H1 (cell line): Measurements from ENCODE around the gene GRID1. TPM values are rescaled to one million over a fixed set of nuclear protein-coding genes. Genes with fewer than 3 reads are reported as not detected.
A peak's percentile ranks its signal among the peaks of the same experiment; 100 is the strongest.

Experiments
- CTCF ChIA-PET: fragments of 300-600 bp; sonication (Branson Sonifier 250); formaldehyde crosslinking; loops from one replicate; lab custom pipeline; 2021; ENCODE audit not compliant: partially characterized antibody; lab: Charles Lee
- POLR2A ChIA-PET: fragments of 300-600 bp; sonication (Branson Sonifier 250); formaldehyde crosslinking; loops from one replicate; lab custom pipeline; 2021; ENCODE audit warnings: inconsistent platforms; ENCODE audit not compliant: partially characterized antibody; lab: Charles Lee
- DNase-seq, 2 experiments: peaks; one replicate each; pipeline versions ENCODE4 v3.0.0 to v3.0.0-alpha.2; 2010 to 2022; ENCODE audit warnings: low spot score in 2 of 2, low read depth in 1 of 2, mixed read lengths in 1 of 2
- FAIRE-seq: peaks from 2 replicates; lab custom pipeline; 2011; peaks lifted over from hg19 to GRCh38; lab: Jason Lieb, UNC
- H2AFZ ChIP-seq: 2 replicates; pipeline ENCODE4 v1.8.1; 2012; ENCODE audit warnings: low read length, inconsistent platforms
- H2AK5ac ChIP-seq: 2 replicates; pipeline ENCODE4 v1.6.1; 2013; ENCODE audit warnings: low read depth, low read length
- H2BK120ac ChIP-seq: replicated peaks from 2 replicates; pipeline ENCODE3; 2013; ENCODE audit warnings: low read depth, low read length, inconsistent platforms
- H2BK12ac ChIP-seq: 2 replicates; pipeline ENCODE4 v1.6.1; 2013; ENCODE audit warnings: low read depth, low read length
- H2BK15ac ChIP-seq: 2 replicates; pipeline ENCODE4 v1.6.1; 2013; ENCODE audit warnings: low read length
- H2BK20ac ChIP-seq: 2 replicates; pipeline ENCODE4 v1.6.1; 2013; ENCODE audit warnings: low read length
- H2BK5ac ChIP-seq: 2 replicates; pipeline ENCODE4 v1.6.1; 2013; ENCODE audit warnings: low read depth, low read length
- H3K14ac ChIP-seq: 2 replicates; pipeline ENCODE4 v1.6.1; 2013; ENCODE audit warnings: inconsistent platforms; ENCODE audit not compliant: insufficient read length
- H3K18ac ChIP-seq: 2 replicates; pipeline ENCODE4 v1.6.1; 2013; ENCODE audit warnings: low read length; ENCODE audit errors: extremely low read depth
- H3K23ac ChIP-seq: 2 replicates; pipeline ENCODE4 v1.6.1; 2013; ENCODE audit warnings: inconsistent platforms; ENCODE audit not compliant: insufficient read length
- H3K23me2 ChIP-seq: 2 replicates; pipeline ENCODE4 v1.6.1; 2013; ENCODE audit warnings: low read depth, low read length
- H3K27ac ChIP-seq: 2 replicates; pipeline ENCODE4 v1.6.1; 2011; ENCODE audit warnings: low read depth, low read length, inconsistent platforms
- H3K27me3 ChIP-seq, 4 experiments: replicated peaks in 1 of 4; 1 replicate in 1 of 4; 2 replicates in 3 of 4; pipeline versions ENCODE4 v1.6.1 to v1.8.1; 2011 to 2013; ENCODE audit warnings: low read length in 3 of 4, mild to moderate bottlenecking in 3 of 4, inconsistent platforms in 2 of 4, mixed read lengths in 2 of 4, moderate library complexity in 1 of 4; ENCODE audit not compliant: control insufficient read depth in 3 of 4, insufficient read depth in 3 of 4; ENCODE audit errors: extremely low read depth in 1 of 4
- H3K36me3 ChIP-seq, 4 experiments: 2 replicates each; pipeline versions ENCODE4 v1.6.1 to v1.8.1; 2011 to 2013; ENCODE audit warnings: mild to moderate bottlenecking in 4 of 4, low read length in 3 of 4, moderate library complexity in 2 of 4, control low read depth in 1 of 4, inconsistent platforms in 1 of 4; ENCODE audit not compliant: insufficient read depth in 4 of 4, control insufficient read depth in 2 of 4
- H3K4ac ChIP-seq: replicated peaks from 2 replicates; pipeline ENCODE3; 2013; ENCODE audit warnings: low read length, low read depth, mixed read lengths, inconsistent platforms; ENCODE audit not compliant: insufficient read length
- H3K4me1 ChIP-seq, 4 experiments: replicated peaks in 1 of 4; 1 replicate in 1 of 4; 2 replicates in 3 of 4; pipeline versions ENCODE4 v1.6.1 to v1.8.1; 2011 to 2013; ENCODE audit warnings: low read length in 3 of 4, inconsistent platforms in 2 of 4, mixed read lengths in 1 of 4; ENCODE audit not compliant: insufficient read depth in 4 of 4, control insufficient read depth in 3 of 4
- H3K4me2 ChIP-seq, 2 experiments: 2 replicates each; pipeline versions ENCODE4 v1.6.1 to v1.8.1; 2011 to 2013; ENCODE audit warnings: low read depth in 2 of 2, low read length in 2 of 2, control low read depth in 1 of 2, inconsistent platforms in 1 of 2, mild to moderate bottlenecking in 1 of 2; ENCODE audit not compliant: insufficient read depth in 1 of 2
- H3K4me3 ChIP-seq, 4 experiments: fragments of 200-600, 300-600 bp in 1 of 4; sonication (generic), shearing (Covaris generic), sonication (Bioruptor Twin) in 1 of 4; 2 replicates each; pipeline versions ENCODE4 v1.5.1 to v1.8.1; 2011 to 2016; ENCODE audit warnings: low read length in 4 of 4, low read depth in 3 of 4, control low read depth in 2 of 4, inconsistent platforms in 2 of 4, mild to moderate bottlenecking in 2 of 4, mixed read lengths in 1 of 4, moderate library complexity in 1 of 4; ENCODE audit not compliant: insufficient read depth in 2 of 4; ENCODE audit errors: extremely low read depth in 1 of 4
- H3K56ac ChIP-seq: replicated peaks from 2 replicates; pipeline ENCODE3; 2013; ENCODE audit warnings: low read depth, mild to moderate bottlenecking, mixed read lengths, low read length, inconsistent platforms; ENCODE audit not compliant: insufficient read length
- H3K79me1 ChIP-seq: 2 replicates; pipeline ENCODE4 v1.6.1; 2013; ENCODE audit warnings: low read depth, low read length, control low read depth
- H3K79me2 ChIP-seq, 2 experiments: 2 replicates each; pipeline versions ENCODE4 v1.6.1 to v1.8.1; 2012 to 2013; ENCODE audit warnings: low read length in 2 of 2, mild to moderate bottlenecking in 2 of 2, inconsistent platforms in 1 of 2; ENCODE audit not compliant: insufficient read depth in 2 of 2, control insufficient read depth in 1 of 2
- H3K9ac ChIP-seq, 4 experiments: replicated peaks in 1 of 4; 1 replicate in 1 of 4; 2 replicates in 3 of 4; pipeline versions ENCODE4 v1.6.1 to v1.8.1; 2011 to 2013; ENCODE audit warnings: low read depth in 3 of 4, low read length in 3 of 4, control low read depth in 2 of 4, mild to moderate bottlenecking in 2 of 4, moderate library complexity in 2 of 4, inconsistent platforms in 1 of 4; ENCODE audit errors: extremely low read depth in 1 of 4
- H3K9me3 ChIP-seq, 2 experiments: 2 replicates each; pipeline versions ENCODE4 v1.6.1 to v1.8.1; 2012 to 2013; ENCODE audit warnings: mild to moderate bottlenecking in 2 of 2, moderate library complexity in 2 of 2, control low read depth in 1 of 2, inconsistent platforms in 1 of 2, low read depth in 1 of 2, low read length in 1 of 2, mixed read lengths in 1 of 2; ENCODE audit not compliant: insufficient read depth in 2 of 2
- H4K20me1 ChIP-seq, 2 experiments: replicated peaks in 1 of 2; 2 replicates each; pipeline versions ENCODE3 to v1.8.1; 2011 to 2013; ENCODE audit warnings: inconsistent platforms in 2 of 2, low read length in 2 of 2, mild to moderate bottlenecking in 1 of 2; ENCODE audit not compliant: insufficient read depth in 2 of 2, control insufficient read depth in 1 of 2
- H4K5ac ChIP-seq: 2 replicates; pipeline ENCODE4 v1.6.1; 2013; ENCODE audit warnings: low read length, low read depth, mixed read lengths, inconsistent platforms; ENCODE audit not compliant: insufficient read length
- H4K8ac ChIP-seq: 2 replicates; pipeline ENCODE4 v1.8.0; 2013; ENCODE audit warnings: mild to moderate bottlenecking, moderate library complexity, low read length, inconsistent platforms; ENCODE audit not compliant: insufficient read depth; ENCODE audit errors: extremely low read depth
- H4K91ac ChIP-seq: replicated peaks from 2 replicates; pipeline ENCODE3; 2013; ENCODE audit warnings: low read length, mixed read lengths, inconsistent platforms; ENCODE audit not compliant: insufficient read length
- BCL11A ChIP-seq, 2 experiments: IDR thresholded peaks; one replicate each; pipeline ENCODE4 v1.6.1; 2011; ENCODE audit warnings: low read depth in 2 of 2, low read length in 2 of 2, mild to moderate bottlenecking in 2 of 2
- BRCA1 ChIP-seq: IDR thresholded peaks from 2 replicates; pipeline ENCODE4 v1.6.1; 2012; ENCODE audit warnings: low read depth, low read length, improper control_type of control experiment
- GABPA ChIP-seq: IDR thresholded peaks from 2 replicates; pipeline ENCODE4 v1.6.1; 2011; ENCODE audit warnings: mild to moderate bottlenecking, low read length, moderate library complexity, borderline replicate concordance; ENCODE audit not compliant: insufficient read depth
- JUND ChIP-seq: IDR thresholded peaks from 2 replicates; pipeline ENCODE4 v1.6.1; 2011; ENCODE audit warnings: mild to moderate bottlenecking, improper control_type of control experiment, low read length
- KDM5A ChIP-seq: fragments of 200-600 bp; IDR thresholded peaks from 2 replicates; pipeline ENCODE4 v1.7.1; 2012; ENCODE audit warnings: mild to moderate bottlenecking, low read length, inconsistent platforms, mixed read lengths
- PHF8 ChIP-seq: fragments of 200-600 bp; sonication (generic); conservative IDR thresholded peaks from 2 replicates; pipeline ENCODE4 v1.7.1; 2012; ENCODE audit warnings: low read depth, mild to moderate bottlenecking, inconsistent platforms, low read length, moderate library complexity
- RAD21 ChIP-seq, 2 experiments: IDR thresholded peaks in 1 of 2; conservative IDR thresholded peaks in 1 of 2; 2 replicates each; pipeline ENCODE4 v1.6.1; 2011; ENCODE audit warnings: low read depth in 2 of 2, low read length in 2 of 2, improper control_type of control experiment in 1 of 2, inconsistent platforms in 1 of 2, mild to moderate bottlenecking in 1 of 2, moderate library complexity in 1 of 2
- RFX5 ChIP-seq: IDR thresholded peaks from 2 replicates; pipeline ENCODE4 v1.6.1; 2011; ENCODE audit warnings: low read depth, low read length, improper control_type of control experiment, borderline replicate concordance
- RXRA ChIP-seq: IDR thresholded peaks from 2 replicates; pipeline ENCODE4 v1.6.1; 2011; ENCODE audit warnings: low read depth, mild to moderate bottlenecking, low read length, moderate library complexity; ENCODE audit not compliant: insufficient read depth
- SIN3A ChIP-seq, 2 experiments: IDR thresholded peaks in 1 of 2; conservative IDR thresholded peaks in 1 of 2; 2 replicates each; pipeline ENCODE4 v1.6.1; 2011 to 2012; ENCODE audit warnings: low read length in 2 of 2, improper control_type of control experiment in 1 of 2, low read depth in 1 of 2, mild to moderate bottlenecking in 1 of 2
- SIRT6 ChIP-seq: IDR thresholded peaks from one replicate; pipeline ENCODE4 v1.7.1; 2012; ENCODE audit warnings: low read length, inconsistent platforms
- TAF7 ChIP-seq: optimal IDR thresholded peaks from 2 replicates; pipeline ENCODE3; 2011; ENCODE audit warnings: low read depth, mild to moderate bottlenecking, inconsistent platforms, low read length, moderate library complexity, borderline replicate concordance
- TEAD4 ChIP-seq: IDR thresholded peaks from 2 replicates; pipeline ENCODE4 v1.6.1; 2012; ENCODE audit warnings: low read depth, low read length, inconsistent platforms, mixed read lengths
- ZNF274 ChIP-seq: IDR thresholded peaks from 2 replicates; pipeline ENCODE4 v1.7.0; 2012; ENCODE audit warnings: low read length, borderline replicate concordance; ENCODE audit errors: extremely low read depth
- WGBS, 2 experiments: shearing (Covaris generic) in 1 of 2; methylation state at CpG; one replicate each; pipeline versions ENCODE4 v1.1.6 to v1.1.7; 2013 to 2015; ENCODE audit warnings: low lambda C conversion rate in 2 of 2, mixed read lengths in 2 of 2, inconsistent platforms in 1 of 2, low coverage in 1 of 2, missing lambda C conversion rate in 1 of 2; ENCODE audit not compliant: insufficient replicate concordance in 2 of 2, insufficient coverage in 1 of 2, insufficient read length in 1 of 2; ENCODE audit errors: extremely low coverage in 1 of 2, missing lambda C conversion rate in 1 of 2; 5-methylcytosine and 5-hydroxymethylcytosine counted together
- polyA plus RNA-seq, 7 experiments: library from polyadenylated mRNA; depleted of rRNA in 3 of 7; stranded (reverse) in 5 of 7; unstranded in 2 of 7; fragments of >200 nt in 5 of 7; fragments of 200-250 nt in 2 of 7; gene quantifications; 1 replicate in 5 of 7; 2 replicates in 1 of 7; 4 replicates in 1 of 7; pipeline versions ENCODE4 v1.2.1 to v1.2.3, GENCODE V29; 2011 to 2013; ENCODE audit warnings: missing spikeins in 2 of 7, mixed read lengths in 2 of 7
- total RNA-seq: library from RNA; stranded (reverse); fragmentation: NEBNext Ultra II Directional; extraction: Animal tissue kit (Norgen Biotek cat#: 25700); gene quantifications from 2 replicates; pipeline ENCODE4 v1.2.1, GENCODE V29; 2021

Gene GRID1
- total and polyA plus RNA-seq, 2 of the 8 experiments (the other 6 are each of a cell fraction or from before 2014, with no cell fraction given) = 0.22 to 0.30 TPM

DNA sequence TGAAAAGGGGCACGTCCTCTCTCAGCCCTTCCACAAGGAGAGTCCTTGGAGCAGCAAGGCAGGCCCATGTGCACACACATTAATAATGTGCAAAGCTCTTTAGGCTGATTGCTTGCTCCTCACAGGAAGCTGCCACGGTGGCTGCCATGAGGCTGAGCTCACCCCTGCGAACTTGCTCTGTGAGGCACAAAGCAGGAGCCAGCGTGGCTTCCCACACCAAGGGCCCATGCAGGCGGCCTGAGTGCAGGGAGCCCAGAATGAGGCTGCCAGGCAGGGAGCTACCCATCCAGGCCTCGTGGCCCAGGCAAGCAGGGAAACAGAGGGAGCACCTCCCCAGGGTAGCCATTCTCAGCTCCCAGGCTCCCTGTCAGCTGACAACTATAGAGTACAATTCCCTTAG lies 242.9 kb downstream of the GRID1 start:
- WGBS, 2 experiments = 70% methylated on average over 6 of the region's 6 CpGs; no CpG with 5 or more reads in 1 of the 2 experiments
- Histone ChIP-seq H4K8ac (peak overlapping the region; percentile 14; the same call in 1 of the 2 replicates), H2BK12ac (no peak overlapping the region), H2BK5ac (peak overlapping the region; percentile 8; the same call in 1 of the 2 replicates), H3K23me2 (peaks cover 5% of the 10 kb centered on the region; the same call in 1 of the 2 replicates), H3K23ac (no peak overlapping the region), H3K9ac (no peak overlapping the region), H3K4me2 (no peak overlapping the region), H3K14ac (no peak overlapping the region), H2AFZ (no peak overlapping the region), H3K4me1 (no peaks in the 10 kb centered on the region; a peak in 1 of 7 replicates), H4K20me1 (no peaks in the 10 kb centered on the region), H3K18ac (no peak overlapping the region), H2BK15ac (no peak overlapping the region), H2BK20ac (no peak overlapping the region), H3K36me3 (no peaks in the 10 kb centered on the region), H4K5ac (no peak overlapping the region), H3K27ac (no peak overlapping the region), H2BK120ac (no peak overlapping the region), H3K9me3 (no peaks in the 10 kb centered on the region), H3K56ac (no peak overlapping the region), H3K79me1 (no peaks in the 10 kb centered on the region), H3K27me3 (no peaks in the 10 kb centered on the region), H3K4ac (no peak overlapping the region), H4K91ac (no peak overlapping the region), H2AK5ac (no peak overlapping the region), H3K79me2 (no peaks in the 10 kb centered on the region), H3K4me3 (no peak overlapping the region)
- no peak for FAIRE-seq
- DNase-seq = no peak
- ChIA-PET CTCF (interaction anchor here (1.1 to 3.3 kb wide), 6 partner anchors 12 to 199 kb away, joined by 3 to 15 read pairs (median 7); no protein-coding TSS in a partner anchor), POLR2A (no interaction called here)
- TF ChIP-seq TAF7 = no peak
- no peak for TF ChIP-seq JUND
- TF ChIP-seq TEAD4 = no peak
- no peak for TF ChIP-seq RFX5
- no peak for TF ChIP-seq SIN3A (conservative IDR thresholded peaks at IDR 0.05 in 1 of 2, IDR thresholded peaks at IDR 0.05 in 1 of 2; ENCODE audit: low read depth in 1 of 2, low read length in 2 of 2)
- no peak for TF ChIP-seq RAD21 (IDR thresholded peaks at IDR 0.05 in 1 of 2, conservative IDR thresholded peaks at IDR 0.05 in 1 of 2; ENCODE audit: low read depth in 2 of 2, low read length in 2 of 2)
- no peak for TF ChIP-seq RXRA
- no peak for TF ChIP-seq PHF8
- no peak for TF ChIP-seq KDM5A
- TF ChIP-seq SIRT6 = no peak
- no peak for TF ChIP-seq ZNF274
- no peak for TF ChIP-seq BRCA1
- TF ChIP-seq BCL11A (IDR thresholded peaks at IDR 0.05; ENCODE audit: low read depth in 2 of 2, low read length in 2 of 2) = no peak
- no peak for TF ChIP-seq GABPA
